HepG2 (cell line): ENCODE measurements around the gene MTCL1. TPM values are rescaled to one million over a fixed set of nuclear protein-coding genes. Genes with fewer than 3 reads are reported as not detected.

Source experiments
- BRD4 ChIP-seq: sonication (generic); formaldehyde crosslinking; IDR thresholded peaks from 2 replicates; pipeline ENCODE4 v1.4.0; 2020; ENCODE audit warnings: missing genetic modification reagents
- GFI1 ChIP-seq: sonication (generic); formaldehyde crosslinking; IDR thresholded peaks from 2 replicates; pipeline ENCODE4 v1.5.0; 2020; ENCODE audit warnings: missing genetic modification reagents, mild to moderate bottlenecking, borderline replicate concordance
- SALL2 ChIP-seq: sonication (generic); formaldehyde crosslinking; IDR thresholded peaks from 2 replicates; pipeline ENCODE4 v1.8.1; 2023; ENCODE audit warnings: mild to moderate bottlenecking, missing genetic modification reagents, inconsistent platforms
- ZBTB20 ChIP-seq: sonication (generic); formaldehyde crosslinking; IDR thresholded peaks from 2 replicates; pipeline ENCODE4 v1.8.1; 2023; ENCODE audit warnings: missing genetic modification reagents, low read depth, mild to moderate bottlenecking, borderline replicate concordance
- ZFP41 ChIP-seq: sonication (generic); formaldehyde crosslinking; IDR thresholded peaks from 2 replicates; pipeline ENCODE4 v1.4.0; 2020; ENCODE audit warnings: mild to moderate bottlenecking, missing genetic modification reagents, borderline replicate concordance
- ZNF383 ChIP-seq: sonication (generic); formaldehyde crosslinking; IDR thresholded peaks from 2 replicates; pipeline ENCODE4 v1.4.0; 2020; ENCODE audit warnings: missing genetic modification reagents, mild to moderate bottlenecking, borderline replicate concordance
- polyA plus RNA-seq, 8 experiments: library from polyadenylated mRNA; depleted of rRNA in 3 of 8; stranded (reverse) in 7 of 8; unstranded in 1 of 8; fragments of >200 nt; fragmentation: Illumina TruSeq in 4 of 8; extraction: Trizol in 4 of 8; gene quantifications; 2 replicates each; pipeline versions ENCODE4 v1.2.1 to v1.2.3, GENCODE V29; 2011 to 2016; ENCODE audit warnings: low read depth in 4 of 8, missing spikeins in 1 of 8, mixed read lengths in 1 of 8; ENCODE audit not compliant: insufficient read depth in 1 of 8
- total RNA-seq, 5 experiments: library from RNA; depleted of rRNA; stranded (reverse); fragments of >200 nt; fragmentation: Illumina TruSeq; extraction: Trizol; gene quantifications; 2 replicates each; pipeline ENCODE4 v1.2.3, GENCODE V29; 2016; ENCODE audit warnings: low read depth in 1 of 5
- TF ChIP-seq, protein P1 (sequence below): sonication (generic); formaldehyde crosslinking; IDR thresholded peaks from 2 replicates; pipeline ENCODE4 v1.5.0; 2020; ENCODE audit warnings: missing genetic modification reagents
- TF ChIP-seq, protein P2 (sequence below): sonication (generic); formaldehyde crosslinking; IDR thresholded peaks from 2 replicates; pipeline ENCODE4 v1.4.0; 2020; ENCODE audit warnings: mild to moderate bottlenecking, missing genetic modification reagents
- TF ChIP-seq, protein P3 (sequence below): sonication (generic); formaldehyde crosslinking; IDR thresholded peaks from 2 replicates; pipeline ENCODE4 v1.5.1; 2020; ENCODE audit warnings: mild to moderate bottlenecking, missing genetic modification reagents
- TF ChIP-seq, protein P4 (sequence below): sonication (generic); formaldehyde crosslinking; IDR thresholded peaks from 2 replicates; pipeline ENCODE4 v1.4.0; 2020; ENCODE audit warnings: mild to moderate bottlenecking, missing genetic modification reagents
- TF ChIP-seq, protein P5 (sequence below): conservative IDR thresholded peaks from 2 replicates; pipeline ENCODE4 v1.6.1; 2018; ENCODE audit warnings: missing genetic modification reagents
- TF ChIP-seq, protein P6 (sequence below): IDR thresholded peaks from 2 replicates; pipeline ENCODE4 v1.6.1; 2018; ENCODE audit warnings: missing genetic modification reagents, mild to moderate bottlenecking, missing compliant biosample characterization

The MTCL1 gene
- total and polyA plus RNA-seq, 2 of the 13 experiments (the other 11 are each of a cell fraction or from before 2014, with no cell fraction given), result 3.1 to 3.2 TPM

DNA sequence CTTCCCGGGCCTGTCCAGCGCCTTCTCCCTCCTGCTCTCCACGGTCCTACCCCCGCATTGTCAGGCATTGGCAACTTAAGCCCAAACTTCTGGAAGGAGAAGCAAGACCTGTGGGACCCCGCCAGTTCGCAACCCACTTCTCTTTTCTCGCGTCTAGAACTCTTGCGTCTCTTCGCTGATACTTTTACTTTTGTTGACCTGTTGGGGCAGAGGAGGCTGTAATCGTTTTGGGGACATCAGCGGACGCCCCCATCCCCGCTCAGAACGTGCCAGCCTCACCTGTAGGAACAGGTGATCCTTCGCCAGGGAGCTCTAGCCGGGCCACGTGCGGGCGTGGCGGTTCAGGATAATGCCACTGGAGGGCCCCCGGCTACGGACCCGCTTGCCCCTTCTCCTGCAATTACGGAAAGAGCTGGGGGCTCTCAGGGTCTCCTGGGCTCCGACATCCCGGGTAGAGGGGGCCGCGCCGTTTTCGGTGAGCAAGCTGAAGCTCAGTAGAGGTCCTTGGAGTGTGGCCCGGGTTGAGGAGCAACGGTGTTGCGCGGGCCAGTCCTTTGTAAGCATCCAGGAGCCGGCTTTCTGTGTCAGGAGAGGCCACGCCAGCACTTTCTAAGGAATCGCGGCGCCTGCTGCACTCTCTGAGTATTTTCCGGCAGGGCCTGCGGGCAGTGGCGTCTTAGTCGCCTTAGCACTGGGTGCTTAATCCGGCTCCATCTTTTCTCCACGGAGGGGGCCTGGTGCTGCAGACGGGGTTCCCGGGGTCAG, 1.6 kb downstream of the MTCL1 start (continued):
- TF ChIP-seq, protein P1, sequence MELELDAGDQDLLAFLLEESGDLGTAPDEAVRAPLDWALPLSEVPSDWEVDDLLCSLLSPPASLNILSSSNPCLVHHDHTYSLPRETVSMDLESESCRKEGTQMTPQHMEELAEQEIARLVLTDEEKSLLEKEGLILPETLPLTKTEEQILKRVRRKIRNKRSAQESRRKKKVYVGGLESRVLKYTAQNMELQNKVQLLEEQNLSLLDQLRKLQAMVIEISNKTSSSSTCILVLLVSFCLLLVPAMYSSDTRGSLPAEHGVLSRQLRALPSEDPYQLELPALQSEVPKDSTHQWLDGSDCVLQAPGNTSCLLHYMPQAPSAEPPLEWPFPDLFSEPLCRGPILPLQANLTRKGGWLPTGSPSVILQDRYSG (CRISPR knock-in tag), result no peak
- TF ChIP-seq, protein P2, sequence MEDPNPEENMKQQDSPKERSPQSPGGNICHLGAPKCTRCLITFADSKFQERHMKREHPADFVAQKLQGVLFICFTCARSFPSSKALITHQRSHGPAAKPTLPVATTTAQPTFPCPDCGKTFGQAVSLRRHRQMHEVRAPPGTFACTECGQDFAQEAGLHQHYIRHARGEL, result no peak
- TF ChIP-seq GFI1 (0 out of 2 replicates have a peak, but pooled peaks have one; percentile 21), ZBTB20 (CRISPR knock-in tag) (no peak), SALL2 (CRISPR knock-in tag) (no peak), BRD4 (CRISPR knock-in tag) (no peak), ZFP41 (CRISPR knock-in tag) (no peak), ZNF383 (CRISPR knock-in tag) (no peak)
- TF ChIP-seq, protein P3, sequence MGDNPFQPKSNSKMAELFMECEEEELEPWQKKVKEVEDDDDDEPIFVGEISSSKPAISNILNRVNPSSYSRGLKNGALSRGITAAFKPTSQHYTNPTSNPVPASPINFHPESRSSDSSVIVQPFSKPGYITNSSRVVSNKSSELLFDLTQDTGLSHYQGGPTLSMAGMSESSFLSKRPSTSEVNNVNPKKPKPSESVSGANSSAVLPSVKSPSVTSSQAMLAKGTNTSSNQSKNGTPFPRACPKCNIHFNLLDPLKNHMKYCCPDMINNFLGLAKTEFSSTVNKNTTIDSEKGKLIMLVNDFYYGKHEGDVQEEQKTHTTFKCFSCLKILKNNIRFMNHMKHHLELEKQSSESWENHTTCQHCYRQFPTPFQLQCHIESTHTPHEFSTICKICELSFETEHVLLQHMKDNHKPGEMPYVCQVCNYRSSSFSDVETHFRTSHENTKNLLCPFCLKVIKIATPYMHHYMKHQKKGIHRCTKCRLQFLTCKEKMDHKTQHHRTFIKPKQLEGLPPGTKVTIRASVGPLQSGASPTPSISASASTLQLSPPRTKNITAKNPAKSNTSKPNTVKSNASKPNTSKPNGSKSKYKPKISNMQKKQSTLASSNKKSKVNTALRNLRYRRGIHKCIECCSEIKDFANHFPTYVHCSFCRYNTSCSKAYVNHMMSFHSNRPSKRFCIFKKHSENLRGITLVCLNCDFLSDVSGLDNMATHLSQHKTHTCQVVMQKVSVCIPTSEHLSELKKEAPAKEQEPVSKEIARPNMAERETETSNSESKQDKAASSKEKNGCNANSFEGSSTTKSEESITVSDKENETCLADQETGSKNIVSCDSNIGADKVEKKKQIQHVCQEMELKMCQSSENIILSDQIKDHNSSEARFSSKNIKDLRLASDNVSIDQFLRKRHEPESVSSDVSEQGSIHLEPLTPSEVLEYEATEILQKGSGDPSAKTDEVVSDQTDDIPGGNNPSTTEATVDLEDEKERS, result no peak
- TF ChIP-seq, protein P4, sequence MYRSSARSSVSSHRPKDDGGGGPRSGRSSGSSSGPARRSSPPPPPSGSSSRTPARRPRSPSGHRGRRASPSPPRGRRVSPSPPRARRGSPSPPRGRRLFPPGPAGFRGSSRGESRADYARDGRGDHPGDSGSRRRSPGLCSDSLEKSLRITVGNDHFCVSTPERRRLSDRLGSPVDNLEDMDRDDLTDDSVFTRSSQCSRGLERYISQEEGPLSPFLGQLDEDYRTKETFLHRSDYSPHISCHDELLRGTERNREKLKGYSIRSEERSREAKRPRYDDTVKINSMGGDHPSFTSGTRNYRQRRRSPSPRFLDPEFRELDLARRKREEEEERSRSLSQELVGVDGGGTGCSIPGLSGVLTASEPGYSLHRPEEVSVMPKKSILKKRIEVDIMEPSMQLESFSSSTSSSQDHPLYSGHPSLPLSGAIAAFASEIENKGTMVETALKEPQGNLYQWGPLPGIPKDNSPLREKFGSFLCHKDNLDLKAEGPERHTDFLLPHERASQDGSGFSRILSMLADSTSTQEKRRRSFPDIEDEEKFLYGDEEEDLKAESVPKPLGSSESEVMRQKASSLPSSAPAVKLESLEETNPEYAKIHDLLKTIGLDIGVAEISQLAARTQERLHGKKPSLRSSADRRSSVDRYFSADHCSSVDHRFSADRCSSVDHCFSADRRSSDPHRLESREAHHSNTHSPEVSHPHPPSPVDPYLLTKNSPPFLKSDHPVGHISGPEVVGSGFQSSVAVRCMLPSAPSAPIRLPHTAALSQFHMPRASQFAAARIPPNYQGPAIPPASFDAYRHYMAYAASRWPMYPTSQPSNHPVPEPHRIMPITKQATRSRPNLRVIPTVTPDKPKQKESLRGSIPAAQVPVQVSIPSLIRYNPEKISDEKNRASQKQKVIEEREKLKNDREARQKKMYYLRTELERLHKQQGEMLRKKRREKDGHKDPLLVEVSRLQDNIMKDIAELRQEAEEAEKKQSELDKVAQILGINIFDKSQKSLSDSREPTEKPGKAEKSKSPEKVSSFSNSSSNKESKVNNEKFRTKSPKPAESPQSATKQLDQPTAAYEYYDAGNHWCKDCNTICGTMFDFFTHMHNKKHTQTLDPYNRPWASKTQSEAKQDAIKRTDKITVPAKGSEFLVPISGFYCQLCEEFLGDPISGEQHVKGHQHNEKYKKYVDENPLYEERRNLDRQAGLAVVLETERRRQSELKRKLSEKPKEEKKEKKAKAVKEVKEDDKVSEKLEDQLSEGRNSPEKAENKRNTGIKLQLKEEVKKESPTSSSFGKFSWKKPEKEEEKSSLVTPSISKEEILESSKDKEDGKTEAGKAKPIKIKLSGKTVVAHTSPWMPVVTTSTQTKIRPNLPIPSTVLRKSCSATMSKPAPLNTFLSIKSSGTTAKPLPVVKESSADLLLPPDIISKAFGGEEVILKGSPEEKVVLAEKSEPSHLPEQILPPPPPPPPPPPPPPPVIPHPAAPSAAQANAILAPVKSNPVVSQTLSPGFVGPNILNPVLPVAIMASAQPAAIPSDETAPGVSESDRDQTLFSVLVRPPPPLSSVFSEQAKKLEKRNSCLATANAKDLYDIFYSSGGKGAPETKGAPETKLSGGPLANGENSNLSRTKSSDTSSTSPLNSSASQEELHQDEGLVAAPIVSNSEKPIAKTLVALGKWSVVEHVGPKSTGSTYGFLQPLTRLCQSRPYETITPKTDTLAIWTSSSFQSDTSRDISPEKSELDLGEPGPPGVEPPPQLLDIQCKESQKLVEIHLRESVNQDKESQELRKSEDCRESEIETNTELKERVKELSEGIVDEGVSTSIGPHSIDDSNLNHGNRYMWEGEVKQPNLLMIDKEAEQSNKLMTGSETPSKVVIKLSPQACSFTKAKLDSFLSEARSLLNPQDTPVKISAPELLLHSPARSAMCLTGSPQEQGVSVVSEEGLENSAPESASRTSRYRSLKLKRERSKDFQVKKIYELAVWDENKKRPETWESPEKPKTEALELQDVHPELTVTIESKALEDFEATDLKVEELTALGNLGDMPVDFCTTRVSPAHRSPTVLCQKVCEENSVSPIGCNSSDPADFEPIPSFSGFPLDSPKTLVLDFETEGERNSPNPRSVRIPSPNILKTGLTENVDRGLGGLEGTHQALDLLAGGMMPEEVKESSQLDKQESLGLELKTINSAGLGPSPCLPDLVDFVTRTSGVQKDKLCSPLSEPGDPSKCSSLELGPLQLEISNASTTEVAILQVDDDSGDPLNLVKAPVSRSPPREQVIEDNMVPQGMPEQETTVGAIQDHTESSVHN (CRISPR knock-in tag), result no peak
- TF ChIP-seq, protein P5, sequence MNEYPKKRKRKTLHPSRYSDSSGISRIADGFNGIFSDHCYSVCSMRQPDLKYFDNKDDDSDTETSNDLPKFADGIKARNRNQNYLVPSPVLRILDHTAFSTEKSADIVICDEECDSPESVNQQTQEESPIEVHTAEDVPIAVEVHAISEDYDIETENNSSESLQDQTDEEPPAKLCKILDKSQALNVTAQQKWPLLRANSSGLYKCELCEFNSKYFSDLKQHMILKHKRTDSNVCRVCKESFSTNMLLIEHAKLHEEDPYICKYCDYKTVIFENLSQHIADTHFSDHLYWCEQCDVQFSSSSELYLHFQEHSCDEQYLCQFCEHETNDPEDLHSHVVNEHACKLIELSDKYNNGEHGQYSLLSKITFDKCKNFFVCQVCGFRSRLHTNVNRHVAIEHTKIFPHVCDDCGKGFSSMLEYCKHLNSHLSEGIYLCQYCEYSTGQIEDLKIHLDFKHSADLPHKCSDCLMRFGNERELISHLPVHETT (CRISPR knock-in tag), result no peak
- TF ChIP-seq, protein P6, sequence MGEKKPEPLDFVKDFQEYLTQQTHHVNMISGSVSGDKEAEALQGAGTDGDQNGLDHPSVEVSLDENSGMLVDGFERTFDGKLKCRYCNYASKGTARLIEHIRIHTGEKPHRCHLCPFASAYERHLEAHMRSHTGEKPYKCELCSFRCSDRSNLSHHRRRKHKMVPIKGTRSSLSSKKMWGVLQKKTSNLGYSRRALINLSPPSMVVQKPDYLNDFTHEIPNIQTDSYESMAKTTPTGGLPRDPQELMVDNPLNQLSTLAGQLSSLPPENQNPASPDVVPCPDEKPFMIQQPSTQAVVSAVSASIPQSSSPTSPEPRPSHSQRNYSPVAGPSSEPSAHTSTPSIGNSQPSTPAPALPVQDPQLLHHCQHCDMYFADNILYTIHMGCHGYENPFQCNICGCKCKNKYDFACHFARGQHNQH (CRISPR knock-in tag), result 0 out of 2 replicates have a peak, but pooled peaks have one; percentile 16
